Smooth muscle cell (in vitro differentiated cells): ENCODE measurements around the gene NLGN1. TPM values are rescaled to one million over a fixed set of nuclear protein-coding genes. Genes with fewer than 3 reads are reported as not detected.

Experiments
- DNase-seq: peaks from one replicate; lab custom pipeline; 2025; ENCODE audit not compliant: unreplicated experiment; lab: John Stamatoyannopoulos, UW
- H2AFZ ChIP-seq: fragments of 200-600 bp; sonication (generic); 2 replicates; pipeline ENCODE4 v1.6.0; 2016; ENCODE audit warnings: antibody characterized with exemption, low read depth, mild to moderate bottlenecking
- H3F3A ChIP-seq: fragments of 200-600 bp; sonication (generic); 2 replicates; pipeline ENCODE4 v1.6.0; 2017; ENCODE audit warnings: antibody characterized with exemption, low read depth
- H3K27ac ChIP-seq: fragments of 200-600 bp; sonication (generic); 2 replicates; pipeline ENCODE4 v1.5.1; 2016; ENCODE audit warnings: low read depth, mild to moderate bottlenecking
- H3K27me3 ChIP-seq: fragments of 200-600 bp; sonication (generic); 2 replicates; pipeline ENCODE4 v1.6.1; 2016; ENCODE audit warnings: low read depth, mild to moderate bottlenecking
- H3K36me3 ChIP-seq: fragments of 200-600 bp; sonication (generic); 2 replicates; pipeline ENCODE4 v1.5.1; 2016; ENCODE audit warnings: low read depth
- H3K4me1 ChIP-seq: fragments of 200-600 bp; sonication (generic); 2 replicates; pipeline ENCODE4 v1.5.1; 2016; ENCODE audit warnings: low read depth
- H3K4me2 ChIP-seq: fragments of 200-600 bp; sonication (generic); 2 replicates; pipeline ENCODE4 v1.6.0; 2016; ENCODE audit warnings: mild to moderate bottlenecking
- H3K4me3 ChIP-seq: fragments of 200-600 bp; sonication (generic); 2 replicates; pipeline ENCODE4 v1.5.1; 2016; ENCODE audit warnings: mild to moderate bottlenecking
- H3K79me2 ChIP-seq: fragments of 200-600 bp; sonication (generic); 2 replicates; pipeline ENCODE4 v1.6.0; 2016; ENCODE audit warnings: low read depth, mild to moderate bottlenecking
- H3K9ac ChIP-seq: fragments of 200-600 bp; sonication (generic); 2 replicates; pipeline ENCODE4 v1.6.0; 2016; ENCODE audit warnings: low read depth
- H3K9me3 ChIP-seq: fragments of 200-600 bp; sonication (generic); replicated peaks from 2 replicates; pipeline ENCODE4 v1.5.1; 2016; ENCODE audit warnings: low read depth
- H4K20me1 ChIP-seq: fragments of 200-600 bp; sonication (generic); 2 replicates; pipeline ENCODE4 v1.6.0; 2016; ENCODE audit warnings: low read depth
- CTCF ChIP-seq: fragments of 200-600 bp; sonication (generic); IDR thresholded peaks from 2 replicates; pipeline ENCODE4 v1.5.1; 2017; ENCODE audit warnings: borderline replicate concordance, mild to moderate bottlenecking, antibody characterized with exemption; ENCODE audit not compliant: insufficient read depth, poor library complexity, severe bottlenecking
- WGBS: methylation state at CpG from one replicate; pipeline ENCODE4 v1.1.7; 2016; ENCODE audit warnings: low lambda C conversion rate; 5-methylcytosine and 5-hydroxymethylcytosine counted together
- polyA plus RNA-seq: library from polyadenylated mRNA; unstranded; fragments of >200 nt; fragmentation: Nextera tagmentation; extraction: Ambion mirVana; gene quantifications from 2 replicates; pipeline ENCODE4 v1.2.1, GENCODE V29; 2016
- total RNA-seq: library from RNA; depleted of rRNA; stranded (reverse); fragments of >200 nt; gene quantifications from 2 replicates; pipeline ENCODE4 v1.2.3, GENCODE V29; 2014

The NLGN1 gene
- total and polyA plus RNA-seq, 2 experiments from 2014 or later: 0.04 TPM; not detected in 1

DNA sequence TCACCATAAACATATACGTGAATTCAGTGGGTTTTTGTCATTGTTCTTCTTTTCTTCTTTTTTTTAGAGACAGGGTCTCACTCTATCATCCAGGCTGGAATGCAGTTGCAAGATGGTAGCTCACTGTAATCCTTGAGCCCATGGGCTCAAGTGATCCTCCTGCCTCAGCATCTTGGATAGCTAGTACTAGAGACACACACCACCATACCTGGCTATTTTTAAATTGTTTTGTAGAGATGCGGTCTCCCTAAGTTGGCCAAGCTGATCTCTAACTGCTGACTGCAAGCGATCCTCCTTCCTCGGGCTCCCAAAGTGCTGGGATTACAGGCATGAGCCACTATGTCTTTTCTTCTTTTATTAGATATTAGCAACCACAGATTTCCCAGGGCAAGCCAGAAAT lies 220.6 kb downstream of the NLGN1 start:
- WGBS: 89% methylated on average over 4 of the region's 4 CpGs
- Histone ChIP-seq H2AFZ (no peak overlapping the region), H3K4me3 (no peak overlapping the region), H3K27me3 (no peaks in the 10 kb centered on the region), H3K4me2 (no peak overlapping the region), H3K79me2 (no peaks in the 10 kb centered on the region), H4K20me1 (no peaks in the 10 kb centered on the region), H3K27ac (no peak overlapping the region), H3K9me3 (no peaks in the 10 kb centered on the region), H3K9ac (no peak overlapping the region), H3K36me3 (no peaks in the 10 kb centered on the region), H3F3A (no peaks in the 10 kb centered on the region), H3K4me1 (no peaks in the 10 kb centered on the region)
- no peak for TF ChIP-seq CTCF
- DNase-seq: no peak

DNA sequence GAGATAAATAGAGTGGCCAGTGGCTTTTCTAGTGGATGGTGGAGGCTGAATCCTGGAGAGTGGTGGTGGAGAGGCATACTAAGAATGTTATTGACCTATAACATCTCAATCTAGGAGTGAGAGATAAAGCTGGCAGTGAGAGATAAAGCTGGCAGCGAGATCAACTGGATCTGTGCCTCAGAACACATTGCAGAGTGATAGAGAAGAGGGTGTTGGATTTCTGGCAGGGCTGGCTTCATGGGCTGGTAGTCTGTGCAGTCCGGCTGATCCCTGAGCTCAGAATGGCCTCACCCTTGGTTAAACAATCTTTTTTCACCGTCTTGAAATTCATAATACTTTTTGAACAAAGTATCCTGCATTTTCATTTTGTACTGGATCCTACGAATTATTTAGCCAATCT lies 221.2 kb downstream of the NLGN1 start:
- Histone ChIP-seq H3K27ac (no peak overlapping the region), H3K79me2 (no peaks in the 10 kb centered on the region), H3K9me3 (no peaks in the 10 kb centered on the region), H2AFZ (no peak overlapping the region), H3K4me1 (no peaks in the 10 kb centered on the region), H4K20me1 (no peaks in the 10 kb centered on the region), H3K9ac (no peak overlapping the region), H3F3A (no peaks in the 10 kb centered on the region), H3K27me3 (no peaks in the 10 kb centered on the region), H3K4me3 (no peak overlapping the region), H3K4me2 (no peak overlapping the region), H3K36me3 (no peaks in the 10 kb centered on the region)
- WGBS: 35% methylated on average over 4 of the region's 4 CpGs
- no peak for DNase-seq
- no peak for TF ChIP-seq CTCF

- Histone ChIP-seq H3K4me2 (no peak overlapping the region), H4K20me1 (no peaks in the 10 kb centered on the region), H3K27me3 (no peaks in the 10 kb centered on the region), H3K4me1 (no peaks in the 10 kb centered on the region), H3K9me3 (no peaks in the 10 kb centered on the region), H3K79me2 (no peaks in the 10 kb centered on the region), H3K4me3 (no peak overlapping the region), H3K27ac (no peak overlapping the region), H2AFZ (no peak overlapping the region), H3F3A (no peaks in the 10 kb centered on the region), H3K36me3 (no peaks in the 10 kb centered on the region), H3K9ac (no peak overlapping the region)
- 89% methylated on average over 1 of the region's 1 CpG for WGBS
- TF ChIP-seq CTCF: no peak
- no peak for DNase-seq
Measured at GRCh38 chr3:173622166-173622565, 224.6 kb downstream of the NLGN1 start.

- H3K9ac ChIP-seq: no peak overlapping the region
- no peak for TF ChIP-seq CTCF
- 94% methylated on average over 3 of the region's 3 CpGs for WGBS
Measured at GRCh38 chr3:173624086-173624485, 226.5 kb downstream of the NLGN1 start.

More at GRCh38 chr3:173624086-173624485, 226.5 kb downstream of the NLGN1 start:
- H2AFZ ChIP-seq: no peak overlapping the region
- no peaks in the 10 kb centered on the region for H3K27me3 ChIP-seq
- no peak overlapping the region for H3K4me3 ChIP-seq
- H3K27ac ChIP-seq: no peak overlapping the region
- H3K4me2 ChIP-seq: no peak overlapping the region
- H3F3A ChIP-seq: no peaks in the 10 kb centered on the region
- DNase-seq: no peak
- H4K20me1 ChIP-seq: no peaks in the 10 kb centered on the region
- H3K36me3 ChIP-seq: no peaks in the 10 kb centered on the region
- no peaks in the 10 kb centered on the region for H3K9me3 ChIP-seq
- no peaks in the 10 kb centered on the region for H3K79me2 ChIP-seq
- no peaks in the 10 kb centered on the region for H3K4me1 ChIP-seq
